Right hindlimb (tissue), 1 donor: ENCODE results near the gene SLC27A5.

Experiments
- DNase-seq: peaks from one replicate; pipeline ENCODE4 v3.0.0-alpha.2; 2018

Gene SLC27A5

GRCh38 chr19:58511353-58512208 is at the start of gene SLC27A5:
TSS of gene SLC27A5 (minus strand) at chr19:58511992. CDS start at chr19:58511955, 37 bp downstream.
- DNase-seq: no peak

GRCh38 chr19:58560921-58561320 is 49.1 kb upstream of the SLC27A5 start:
- DNase-seq: no peak

- DNase-seq: no peak
Measured at GRCh38 chr19:58560007-58560887, 48.5 kb upstream of the SLC27A5 start.

GRCh38 chr19:58559275-58560006 is 47.6 kb upstream of the SLC27A5 start:
- DNase-seq: peak; percentile 96

GRCh38 chr19:58558623-58559274 is 47.0 kb upstream of the SLC27A5 start:
- DNase-seq: peak; percentile 100

- no peak for DNase-seq
Measured at GRCh38 chr19:58558066-58558622, 46.4 kb upstream of the SLC27A5 start, which contains the start of gene UBE2M. TSS of gene UBE2M (minus strand) at chr19:58558611. CDS start at chr19:58558381, 230 bp downstream.

- DNase-seq: no peak
Measured at GRCh38 chr19:58557221-58558065, 45.7 kb upstream of the SLC27A5 start.

- DNase-seq: no peak
Measured at GRCh38 chr19:58556622-58557220, 44.9 kb upstream of the SLC27A5 start.

- DNase-seq: peak; percentile 30
Measured at GRCh38 chr19:58555920-58556621, 44.3 kb upstream of the SLC27A5 start.

GRCh38 chr19:58555369-58555885 is 43.6 kb upstream of the SLC27A5 start:
- DNase-seq: no peak

GRCh38 chr19:58554494-58555368 is 42.9 kb upstream of the SLC27A5 start, which contains the start of gene CHMP2A:
TSS of gene CHMP2A (minus strand) at chr19:58555105. CDS start at chr19:58554212, 893 bp downstream.
- peak; percentile 98 for DNase-seq

- peak; percentile 33 for DNase-seq
Measured at GRCh38 chr19:58553799-58554493, 42.2 kb upstream of the SLC27A5 start.

GRCh38 chr19:58552655-58553054 is 40.9 kb upstream of the SLC27A5 start:
- no peak for DNase-seq

GRCh38 chr19:58551577-58552471 is 40.0 kb upstream of the SLC27A5 start:
- DNase-seq: no peak

- no peak for DNase-seq
Measured at GRCh38 chr19:58551123-58551497, 39.3 kb upstream of the SLC27A5 start.

GRCh38 chr19:58550362-58551122 is 38.8 kb upstream of the SLC27A5 start:
- DNase-seq: no peak
